Stomach (tissue), 9 donors: ENCODE data around the gene RAB12. TPM values are rescaled to one million over a fixed set of nuclear protein-coding genes. Genes with fewer than 3 reads are reported as not detected.

Experiments used
- DNase-seq, 2 donors: peaks; one replicate each; pipeline versions ENCODE4 v3.0.0 to v3.0.0-alpha.2; 2013 to 2019
- H3K27ac ChIP-seq, 5 donors: fragments of 200-600 bp in 4 of 5; sonication (generic) in 4 of 5; one replicate each; pipeline ENCODE4 v1.5.1; 2013 to 2019; ENCODE audit warnings: mild to moderate bottlenecking in 1 of 5, moderate library complexity in 1 of 5
- H3K27me3 ChIP-seq, 3 donors: fragments of 200-600 bp; sonication (generic); one replicate each; pipeline ENCODE4 v1.5.1; 2017 to 2019; ENCODE audit warnings: mixed run types in 1 of 3
- H3K36me3 ChIP-seq, 4 donors: fragments of 200-600 bp; sonication (generic); 1 replicate in 3 of 4; 2 replicates in 1 of 4; pipeline ENCODE4 v1.5.1; 2016 to 2019
- H3K4me1 ChIP-seq, 4 donors: fragments of 200-600 bp; sonication (generic); one replicate each; pipeline ENCODE4 v1.5.1; 2016 to 2019
- H3K4me3 ChIP-seq, 4 donors: fragments of 200-600 bp; sonication (generic) in 3 of 4; one replicate each; pipeline ENCODE4 v1.5.1; 2016 to 2019; ENCODE audit warnings: mild to moderate bottlenecking in 1 of 4
- H3K9me3 ChIP-seq, 4 donors: fragments of 200-600 bp; sonication (generic); one replicate each; pipeline ENCODE4 v1.5.1; 2016 to 2019
- CTCF ChIP-seq, 7 experiments: fragments of 450-650 bp in 4 of 7; fragments of 200-600 bp in 3 of 7; sonication (generic) in 3 of 7; IDR thresholded peaks; one replicate each; pipeline ENCODE4 v1.5.1; 2016 to 2019; ENCODE audit warnings: antibody characterized with exemption in 7 of 7, control low read depth in 2 of 7, mild to moderate bottlenecking in 1 of 7
- EP300 ChIP-seq: sonication (generic); formaldehyde crosslinking; IDR thresholded peaks from one replicate; pipeline ENCODE4 v1.6.1; 2017; ENCODE audit warnings: antibody characterized with exemption
- POLR2A ChIP-seq, 4 donors: fragments of 450-650 bp; IDR thresholded peaks; one replicate each; pipeline ENCODE4 v1.6.1; 2016; ENCODE audit warnings: antibody characterized with exemption in 4 of 4, control low read depth in 2 of 4, mild to moderate bottlenecking in 1 of 4, moderate library complexity in 1 of 4
- POLR2AphosphoS5 ChIP-seq, 3 donors: sonication (generic); formaldehyde crosslinking; IDR thresholded peaks; one replicate each; pipeline ENCODE4 v1.6.1; 2016; ENCODE audit warnings: antibody characterized with exemption in 3 of 3
- WGBS, 5 donors: extraction: QIAGEN DNeasy Blood & Tissue Kit in 3 of 5; methylation state at CpG; one replicate each; pipeline versions ENCODE4 v1.1.5 to v1.1.7; 2013 to 2018; 5-methylcytosine and 5-hydroxymethylcytosine counted together
- intact Hi-C: fragments of 100-400 bp; cut with DNase I; formaldehyde crosslinking; loops from one replicate; pipeline ENCODE4 v1.15.1; 2023; ENCODE audit warnings: low total_unique reads
- polyA plus RNA-seq, 3 donors: library from polyadenylated mRNA; stranded (reverse); fragments of 200-250 nt; gene quantifications; one replicate each; pipeline ENCODE4 v1.2.3, GENCODE V29; 2013
- total RNA-seq, 5 donors: library from RNA; depleted of rRNA; stranded (reverse); fragments of >200 nt; gene quantifications; one replicate each; pipeline versions ENCODE4 v1.1.0 to v1.2.3, GENCODE V29; 2014 to 2016
- donor health status: healthy with polysubstance abuse.
- donor health status: Bipolar disorder and iron deficiency.
- donor health status: healthy.

The RAB12 gene
- total and polyA plus RNA-seq, 8 donors, result 10.7 to 88.5 (median 21.7) TPM

DNA sequence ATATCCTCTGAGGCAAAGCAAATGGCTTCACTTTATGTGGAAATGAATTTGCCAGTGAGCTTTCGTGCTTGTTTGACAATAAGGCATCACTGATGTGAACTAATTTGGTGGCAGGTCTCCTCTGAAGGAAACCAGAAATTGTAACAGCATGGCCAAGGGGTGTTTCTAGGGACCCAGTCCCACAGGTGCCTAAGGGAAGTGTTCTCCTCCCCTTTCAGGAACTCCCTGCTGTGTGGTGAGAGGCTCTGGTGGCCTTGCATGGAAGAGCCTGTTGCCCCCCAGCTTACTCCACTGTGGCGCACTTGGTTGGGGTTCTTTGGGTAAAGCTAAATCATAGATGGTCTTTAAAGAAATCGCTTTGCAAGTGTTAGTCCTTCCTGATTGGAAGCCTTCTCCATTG, 20.4 kb downstream of the RAB12 start:
- WGBS, 5 donors, result 97 to 99% (median 98%) methylated on average over 3 of the region's 3 CpGs
- no peak for DNase-seq
- intact Hi-C loops, result no loop called here

DNA sequence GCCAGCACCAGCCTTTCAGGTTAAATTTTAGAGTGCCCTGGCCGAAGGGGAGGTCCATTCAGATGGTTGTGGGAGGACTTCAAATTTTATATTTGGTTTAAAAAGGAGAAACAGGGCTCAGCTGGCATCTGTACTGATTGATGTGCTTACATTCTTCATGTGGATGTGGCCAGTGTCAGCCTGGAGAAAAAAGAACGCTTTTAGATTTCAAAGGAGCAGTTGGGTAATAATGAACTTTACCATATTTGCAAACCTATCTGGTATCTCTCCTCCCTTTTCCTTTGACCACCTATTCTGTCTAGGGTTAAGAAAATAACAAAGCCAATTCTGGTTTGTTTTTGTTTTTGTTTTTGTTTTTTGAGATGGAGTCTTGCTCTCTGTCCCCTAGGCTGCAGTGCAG, 21.3 kb downstream of the RAB12 start:
- Histone ChIP-seq H3K27me3 (no peaks in the 10 kb centered on the region), H3K4me3 (no peak overlapping the region), H3K9me3 (no peaks in the 10 kb centered on the region), H3K4me1 (peaks cover 0 to 9% (median 4%) of the 10 kb centered on the region in 4 donors), H3K36me3 (peaks cover 38 to 81% (median 67%) of the 10 kb centered on the region in 4 donors), H3K27ac (no peak overlapping the region)
- 76 to 98% (median 97%) methylated on average over 2 of the region's 2 CpGs for WGBS, 5 donors
- TF ChIP-seq EP300 (no peak), CTCF (IDR thresholded peaks at IDR 0.05) (no peak), POLR2A (IDR thresholded peaks at IDR 0.05) (no peak), POLR2AphosphoS5 (IDR thresholded peaks at IDR 0.05) (no peak)
- intact Hi-C loops, result no loop called here
- no peak for DNase-seq

More for the DNA sequence above, 20.4 kb downstream of the RAB12 start:
- H3K9me3 ChIP-seq, result no peaks in the 10 kb centered on the region
- H3K27me3 ChIP-seq, result no peaks in the 10 kb centered on the region
- TF ChIP-seq CTCF (IDR thresholded peaks at IDR 0.05) (no peak), POLR2AphosphoS5 (IDR thresholded peaks at IDR 0.05) (no peak), POLR2A (IDR thresholded peaks at IDR 0.05) (no peak), EP300 (no peak)
- no peak overlapping the region for H3K4me3 ChIP-seq
- H3K4me1 ChIP-seq, result peaks cover 0 to 12% (median 4%) of the 10 kb centered on the region in 4 donors
- H3K36me3 ChIP-seq, result peaks cover 33 to 80% (median 65%) of the 10 kb centered on the region in 4 donors
- H3K27ac ChIP-seq, result no peak overlapping the region

DNA sequence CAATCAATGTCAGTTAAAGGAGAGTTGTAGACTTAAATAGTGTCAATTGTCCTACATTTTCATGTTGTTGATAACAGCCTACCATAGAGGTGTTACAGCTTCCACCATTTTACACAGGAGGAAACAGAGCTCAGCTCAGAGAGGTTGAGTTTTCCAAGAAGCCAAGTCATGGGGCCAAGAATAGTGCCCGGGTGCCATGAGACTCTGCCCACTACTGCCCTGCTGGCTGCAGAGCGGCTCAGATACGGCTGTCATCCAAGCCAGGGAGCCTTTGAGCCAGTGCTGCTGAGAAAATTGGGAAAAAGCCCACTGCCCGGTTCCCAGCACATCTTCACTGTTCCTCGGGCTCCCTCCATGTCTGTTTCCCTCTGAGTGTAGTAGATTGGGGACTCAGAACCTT, 22.0 kb downstream of the RAB12 start:
- DNase-seq, result no peak
- Histone ChIP-seq H3K4me1 (peaks cover 0 to 9% (median 3%) of the 10 kb centered on the region in 4 donors), H3K27ac (no peak overlapping the region), H3K4me3 (no peak overlapping the region), H3K36me3 (peaks cover 42 to 81% (median 67%) of the 10 kb centered on the region in 4 donors), H3K9me3 (no peaks in the 10 kb centered on the region), H3K27me3 (no peaks in the 10 kb centered on the region)
- intact Hi-C loops, result no loop called here
- WGBS, 5 donors, result 96 to 98% (median 97%) methylated on average over 4 to 5 of the region's 5 CpGs
- TF ChIP-seq CTCF (IDR thresholded peaks at IDR 0.05) (no peak), POLR2AphosphoS5 (IDR thresholded peaks at IDR 0.05) (no peak), EP300 (no peak), POLR2A (IDR thresholded peaks at IDR 0.05) (no peak)

DNA sequence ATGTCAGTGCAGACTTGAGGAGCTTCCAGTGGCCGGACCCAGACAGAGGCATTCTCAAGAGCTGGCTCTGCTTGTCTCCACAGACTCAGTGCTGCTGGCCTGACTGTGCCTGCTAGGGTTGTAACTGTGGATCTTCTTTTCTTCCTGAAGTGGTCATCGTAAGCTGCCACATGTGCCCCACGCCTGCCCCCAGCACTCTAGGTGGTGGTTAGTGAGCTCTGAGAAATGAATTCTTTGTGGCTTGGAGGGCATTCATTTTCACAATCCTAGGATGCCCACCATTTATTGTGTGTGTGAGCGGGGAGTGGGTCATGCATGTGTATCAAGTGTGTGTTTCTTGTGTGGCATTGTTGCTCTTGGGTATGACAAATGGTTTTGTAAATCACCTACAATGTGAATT, 23.1 kb downstream of the RAB12 start:
- H3K4me3 ChIP-seq, result no peak overlapping the region
- intact Hi-C loops, result no loop called here
- 97 to 100% (median 98%) methylated on average over 4 of the region's 4 CpGs for WGBS, 5 donors
- peaks cover 39 to 81% (median 67%) of the 10 kb centered on the region in 4 donors for H3K36me3 ChIP-seq
- H3K27me3 ChIP-seq, result no peaks in the 10 kb centered on the region
- H3K9me3 ChIP-seq, result no peaks in the 10 kb centered on the region
- no peak for DNase-seq
- no peak for TF ChIP-seq EP300
- no peak for TF ChIP-seq POLR2A (IDR thresholded peaks at IDR 0.05)
- no peak for TF ChIP-seq CTCF (IDR thresholded peaks at IDR 0.05)
- TF ChIP-seq POLR2AphosphoS5 (IDR thresholded peaks at IDR 0.05), result no peak
- H3K4me1 ChIP-seq, result peaks cover 0 to 9% (median 3%) of the 10 kb centered on the region in 4 donors
- no peak overlapping the region for H3K27ac ChIP-seq
